SU-DHL-6 (cell line): ENCODE measurements around the gene RBL1.
"Not testable (repeated sequence)": the region's sequence is repeated elsewhere in the genome, so short reads cannot be mapped to it uniquely, and the experiment has no call there.

Experiments used
- H2AFZ ChIP-seq: fragments of 200-600 bp; sonication (generic); 2 replicates; pipeline ENCODE4 v1.6.1; 2014; ENCODE audit warnings: low read depth, mild to moderate bottlenecking, moderate library complexity, mixed read lengths, antibody characterized with exemption, low read length; ENCODE audit not compliant: severe bottlenecking
- H3F3A ChIP-seq: fragments of 200-600 bp; shearing (Covaris generic); 2 replicates; pipeline ENCODE4 v1.6.0; 2016; ENCODE audit warnings: antibody characterized with exemption, mild to moderate bottlenecking; ENCODE audit not compliant: insufficient read depth
- H3K27ac ChIP-seq: fragments of 200-600 bp; sonication (generic); 2 replicates; pipeline ENCODE4 v1.5.1; 2016; ENCODE audit warnings: low read depth, mild to moderate bottlenecking, low read length, moderate library complexity, mixed read lengths
- H3K27me3 ChIP-seq: fragments of 200-600 bp; sonication (generic), shearing (Covaris generic); 2 replicates; pipeline ENCODE4 v1.6.0; 2014; ENCODE audit warnings: mild to moderate bottlenecking, low read length
- H3K36me3 ChIP-seq: fragments of 200-600 bp; sonication (generic); 2 replicates; pipeline ENCODE4 v1.6.1; 2014; ENCODE audit warnings: mild to moderate bottlenecking, low read length, mixed read lengths
- H3K4me2 ChIP-seq: fragments of 300-600, 200-600 bp; shearing (Covaris generic), sonication (generic); 2 replicates; pipeline ENCODE4 v1.6.0; 2014; ENCODE audit warnings: low read length, low read depth, mild to moderate bottlenecking; ENCODE audit not compliant: poor library complexity, severe bottlenecking
- H3K4me3 ChIP-seq: fragments of 200-600 bp; sonication (generic); 2 replicates; pipeline ENCODE4 v1.5.1; 2014; ENCODE audit warnings: antibody characterized with exemption, low read length, mild to moderate bottlenecking, mixed read lengths; ENCODE audit not compliant: insufficient read depth, poor library complexity, severe bottlenecking
- H3K79me2 ChIP-seq: fragments of 200-600 bp; sonication (generic); 2 replicates; pipeline ENCODE4 v1.6.1; 2014; ENCODE audit warnings: mild to moderate bottlenecking, low read length, moderate library complexity; ENCODE audit not compliant: insufficient read depth
- H3K9ac ChIP-seq: fragments of 200-600 bp; sonication (generic); 2 replicates; pipeline ENCODE4 v1.7.0; 2014; ENCODE audit warnings: mild to moderate bottlenecking, low read length
- H3K9me2 ChIP-seq: fragments of 200-600 bp; sonication (generic); replicated peaks from 2 replicates; pipeline ENCODE4 v1.6.1; 2014; ENCODE audit warnings: low read length; ENCODE audit not compliant: insufficient read depth
- H3K9me3 ChIP-seq: fragments of 200-600 bp; sonication (generic); 2 replicates; pipeline ENCODE4 v1.6.1; 2014; ENCODE audit warnings: low read length, mixed read lengths; ENCODE audit not compliant: insufficient read depth
- H4K20me1 ChIP-seq: fragments of 200-600 bp; sonication (generic); 2 replicates; pipeline ENCODE4 v1.6.1; 2014; ENCODE audit warnings: low read depth, mild to moderate bottlenecking, antibody characterized with exemption, low read length, moderate library complexity, mixed read lengths
- EZH2phosphoT487 ChIP-seq: fragments of 200-600 bp; sonication (generic), shearing (Covaris generic); conservative IDR thresholded peaks from 2 replicates; pipeline ENCODE4 v1.6.1; 2018; ENCODE audit warnings: mild to moderate bottlenecking, antibody characterized with exemption, low read length, moderate library complexity, mixed read lengths
- TF ChIP-seq, protein P1 (sequence below): fragments of 200-600 bp; sonication (generic); IDR thresholded peaks from one replicate; pipeline ENCODE4 v1.5.1; 2017; ENCODE audit warnings: antibody characterized with exemption, mild to moderate bottlenecking, low read length, moderate library complexity; ENCODE audit not compliant: insufficient read depth, poor library complexity, severe bottlenecking

RBL1 gene

DNA sequence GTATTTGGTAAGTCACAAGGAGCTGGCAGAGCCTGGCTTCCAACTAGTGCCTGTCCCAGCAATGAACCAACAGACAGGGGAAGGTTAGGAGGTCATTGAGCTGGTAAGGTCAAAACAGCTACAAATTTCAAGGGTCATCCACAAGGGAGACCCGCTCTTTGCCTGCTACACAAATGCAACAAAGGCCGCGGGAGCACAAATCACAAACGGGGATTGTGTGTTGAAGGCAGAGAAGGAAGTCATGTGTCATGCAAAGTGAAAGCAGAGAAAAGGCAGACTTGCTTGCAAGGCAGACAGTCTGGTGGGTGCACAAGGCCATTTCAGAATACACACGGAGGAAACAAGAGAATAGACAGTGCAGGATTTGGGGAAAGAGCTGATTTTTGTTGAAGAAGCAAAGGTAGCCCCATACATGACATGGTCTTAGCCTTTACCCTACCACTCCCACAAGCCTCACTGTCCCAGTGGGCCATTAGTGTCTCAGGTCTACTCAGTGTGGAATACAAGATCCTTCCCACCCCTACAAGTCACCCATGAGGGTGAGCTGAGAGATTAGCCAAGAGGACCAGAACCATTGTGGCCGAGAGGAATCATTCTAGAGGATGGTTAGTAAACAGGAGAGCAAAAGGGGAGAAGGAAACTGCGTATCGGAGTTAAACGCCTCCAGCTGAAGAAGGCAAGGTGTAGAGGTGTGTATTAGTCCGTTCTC is 126.2 kb downstream of the RBL1 start:
- no peaks in the 10 kb centered on the region for H3K79me2 ChIP-seq
- no peaks in the 10 kb centered on the region for H3K9me2 ChIP-seq
- no peak overlapping the region for H3K27ac ChIP-seq
- no peak overlapping the region for H2AFZ ChIP-seq
- H3K9ac ChIP-seq = no peak overlapping the region
- H3K27me3 ChIP-seq = no peaks in the 10 kb centered on the region
- H3F3A ChIP-seq = no peaks in the 10 kb centered on the region
- H3K4me3 ChIP-seq = no peak overlapping the region
- TF ChIP-seq EZH2phosphoT487 = no peak
- TF ChIP-seq, protein P1, sequence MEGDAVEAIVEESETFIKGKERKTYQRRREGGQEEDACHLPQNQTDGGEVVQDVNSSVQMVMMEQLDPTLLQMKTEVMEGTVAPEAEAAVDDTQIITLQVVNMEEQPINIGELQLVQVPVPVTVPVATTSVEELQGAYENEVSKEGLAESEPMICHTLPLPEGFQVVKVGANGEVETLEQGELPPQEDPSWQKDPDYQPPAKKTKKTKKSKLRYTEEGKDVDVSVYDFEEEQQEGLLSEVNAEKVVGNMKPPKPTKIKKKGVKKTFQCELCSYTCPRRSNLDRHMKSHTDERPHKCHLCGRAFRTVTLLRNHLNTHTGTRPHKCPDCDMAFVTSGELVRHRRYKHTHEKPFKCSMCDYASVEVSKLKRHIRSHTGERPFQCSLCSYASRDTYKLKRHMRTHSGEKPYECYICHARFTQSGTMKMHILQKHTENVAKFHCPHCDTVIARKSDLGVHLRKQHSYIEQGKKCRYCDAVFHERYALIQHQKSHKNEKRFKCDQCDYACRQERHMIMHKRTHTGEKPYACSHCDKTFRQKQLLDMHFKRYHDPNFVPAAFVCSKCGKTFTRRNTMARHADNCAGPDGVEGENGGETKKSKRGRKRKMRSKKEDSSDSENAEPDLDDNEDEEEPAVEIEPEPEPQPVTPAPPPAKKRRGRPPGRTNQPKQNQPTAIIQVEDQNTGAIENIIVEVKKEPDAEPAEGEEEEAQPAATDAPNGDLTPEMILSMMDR = no peak
- H4K20me1 ChIP-seq = no peaks in the 10 kb centered on the region
- no peaks in the 10 kb centered on the region for H3K36me3 ChIP-seq
- no peaks in the 10 kb centered on the region for H3K9me3 ChIP-seq
- no peak overlapping the region for H3K4me2 ChIP-seq

- H3K9ac ChIP-seq = no peak overlapping the region
- no peaks in the 10 kb centered on the region for H4K20me1 ChIP-seq
- H3K27me3 ChIP-seq = no peaks in the 10 kb centered on the region
- H3K4me2 ChIP-seq = no peak overlapping the region
- H3K9me3 ChIP-seq = no peaks in the 10 kb centered on the region
- no peak overlapping the region for H2AFZ ChIP-seq
- no peaks in the 10 kb centered on the region for H3F3A ChIP-seq
- TF ChIP-seq, protein P1 = no peak
- TF ChIP-seq EZH2phosphoT487 = no peak
- H3K27ac ChIP-seq = no peak overlapping the region
- no peak overlapping the region for H3K4me3 ChIP-seq
- no peaks in the 10 kb centered on the region for H3K79me2 ChIP-seq
- H3K36me3 ChIP-seq = no peaks in the 10 kb centered on the region
- H3K9me2 ChIP-seq = no peaks in the 10 kb centered on the region
Observed at GRCh38 chr20:36969051-36969450, 126.7 kb downstream of the RBL1 start.

DNA sequence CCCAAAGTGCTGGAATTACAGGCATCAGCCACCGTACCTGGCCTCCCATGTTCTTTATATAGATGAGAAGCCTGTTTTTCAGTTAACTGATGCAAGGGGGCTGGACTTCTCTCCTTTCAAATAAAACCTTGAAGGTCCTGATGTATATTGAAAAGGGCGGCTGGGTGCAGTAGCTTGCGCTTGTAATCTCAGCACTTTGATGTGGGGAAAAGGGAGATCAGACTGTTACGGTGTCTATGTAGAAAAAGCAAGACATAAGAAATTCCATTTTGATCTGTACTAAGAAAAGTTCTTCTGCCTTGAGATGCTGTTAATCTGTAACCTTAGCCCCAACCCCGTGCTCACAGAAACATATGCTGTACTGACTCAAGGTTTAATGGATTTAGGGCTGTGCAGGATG is 128.2 kb downstream of the RBL1 start:
- Histone ChIP-seq H3K36me3 (no peaks in the 10 kb centered on the region), H3K9me3 (peaks cover 3% of the 10 kb centered on the region; the same call in 1 of the 2 replicates), H3K79me2 (no peaks in the 10 kb centered on the region), H3K27ac (no peak overlapping the region), H3F3A (no peaks in the 10 kb centered on the region), H4K20me1 (no peaks in the 10 kb centered on the region), H2AFZ (no peak overlapping the region), H3K9ac (no peak overlapping the region), H3K9me2 (no peaks in the 10 kb centered on the region), H3K4me3 (no peak overlapping the region), H3K4me2 (no peak overlapping the region), H3K27me3 (no peaks in the 10 kb centered on the region)
- TF ChIP-seq, protein P1 = no peak
- TF ChIP-seq EZH2phosphoT487 = no peak

DNA sequence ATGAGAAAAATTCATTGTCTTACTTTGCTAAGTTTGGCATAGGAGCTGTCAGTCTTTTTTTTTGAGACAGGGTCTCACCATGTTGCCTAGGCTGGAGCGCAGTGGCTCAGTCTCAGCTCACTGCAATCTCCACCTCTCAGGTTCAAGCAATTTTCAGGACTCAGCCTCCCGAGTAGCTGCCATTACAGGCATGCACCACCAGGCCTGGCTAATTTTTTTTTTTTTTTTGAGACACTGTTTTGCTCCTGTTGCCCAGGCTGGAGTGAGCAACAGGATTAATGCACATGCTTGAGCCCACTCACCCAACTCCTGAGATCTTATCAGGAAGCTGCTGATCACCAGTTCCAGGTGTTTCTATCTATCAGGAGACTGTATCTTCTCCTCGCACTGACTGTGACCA is 128.8 kb downstream of the RBL1 start:
- not testable (repeated sequence) for H3K4me2 ChIP-seq, H3K9me2 ChIP-seq, H3K36me3 ChIP-seq, H3K9me3 ChIP-seq, H3K79me2 ChIP-seq, H3K9ac ChIP-seq, H2AFZ ChIP-seq, H4K20me1 ChIP-seq, H3K27me3 ChIP-seq, H3K27ac ChIP-seq, H3F3A ChIP-seq, H3K4me3 ChIP-seq

DNA sequence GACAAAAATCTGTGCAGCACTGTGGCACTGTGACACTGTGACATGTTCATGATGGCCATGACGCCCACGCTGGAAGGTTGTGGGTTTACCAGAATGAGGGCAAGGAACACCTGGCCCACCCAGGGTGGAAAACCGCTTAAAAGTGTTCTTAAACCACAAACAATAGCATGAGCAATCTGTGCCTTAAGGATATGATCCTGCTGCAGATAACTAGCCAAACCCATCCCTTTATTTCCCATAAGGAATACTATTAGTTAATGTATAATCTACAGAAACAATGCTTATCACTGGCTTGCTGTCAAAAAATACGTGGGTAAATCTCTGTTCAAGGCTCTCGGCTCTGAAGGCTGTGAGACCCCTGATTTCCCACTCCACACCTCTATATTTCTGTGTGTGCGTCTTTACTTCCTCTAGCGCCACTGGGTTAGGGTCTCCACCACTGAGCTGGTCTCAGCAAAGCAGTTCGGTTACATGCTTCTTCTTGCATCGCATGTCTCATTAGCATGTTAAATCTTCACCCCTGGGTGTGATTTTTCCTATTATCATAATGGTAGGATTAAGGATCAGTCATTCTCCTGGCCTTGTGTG is 133.3 kb downstream of the RBL1 start:
- not testable (repeated sequence) for H3K4me2 ChIP-seq, H3K4me3 ChIP-seq, H3K9me2 ChIP-seq, H3K9ac ChIP-seq, H3K27ac ChIP-seq, H3F3A ChIP-seq, H3K79me2 ChIP-seq, H3K36me3 ChIP-seq, H4K20me1 ChIP-seq, H3K9me3 ChIP-seq, H3K27me3 ChIP-seq, H2AFZ ChIP-seq
